ENCODE data around the gene AFDN. TPM values are rescaled to one million over a fixed set of nuclear protein-coding genes. Genes with fewer than 3 reads are reported as not detected.
A peak's percentile ranks its signal among the peaks of the same experiment; 100 is the strongest.

The AFDN gene
- total RNA-seq, 3 donors from 2014 or later: 93.1 to 292 (median 170) TPM

- no peak overlapping the region for H3K27ac ChIP-seq
- TF ChIP-seq POLR2AphosphoS5 (IDR thresholded peaks at IDR 0.05): no peak
- TF ChIP-seq CTCF (IDR thresholded peaks at IDR 0.05): no peak
- TF ChIP-seq POLR2A (IDR thresholded peaks at IDR 0.05): no peak
- H3K4me1 ChIP-seq: no peaks in the 10 kb centered on the region
- no peaks in the 10 kb centered on the region for H3K27me3 ChIP-seq
- no peak overlapping the region for H3K4me3 ChIP-seq
- intact Hi-C loops (cut with DNase I; ENCODE audit: low total_unique reads): no loop called here
- no peak for DNase-seq (ENCODE audit: low spot score in 2 of 2)
- H3K36me3 ChIP-seq: no peaks in the 10 kb centered on the region
- no peaks in the 10 kb centered on the region for H3K9me3 ChIP-seq
These were observed 177.3 kb downstream of the AFDN start for GRCh38 chr6:168004023-168004422.

GRCh38 chr6:168004945-168005344, 178.2 kb downstream of the AFDN start:
- Histone ChIP-seq H3K4me3 (no peak overlapping the region), H3K4me1 (no peaks in the 10 kb centered on the region), H3K9me3 (no peaks in the 10 kb centered on the region), H3K27me3 (no peaks in the 10 kb centered on the region), H3K36me3 (no peaks in the 10 kb centered on the region), H3K27ac (no peak overlapping the region)
- TF ChIP-seq CTCF (IDR thresholded peaks at IDR 0.05) (no peak), POLR2A (IDR thresholded peaks at IDR 0.05) (no peak), POLR2AphosphoS5 (IDR thresholded peaks at IDR 0.05) (no peak)
- DNase-seq (ENCODE audit: low spot score in 2 of 2): peak in 1 of 2 donors; percentile 3
- intact Hi-C loops (cut with DNase I; ENCODE audit: low total_unique reads): no loop called here

- intact Hi-C loops (cut with DNase I; ENCODE audit: low total_unique reads): no loop called here
- no peaks in the 10 kb centered on the region for H3K27me3 ChIP-seq
- H3K9me3 ChIP-seq: peaks cover 0 to 3% of the 10 kb centered on the region in 2 donors
- TF ChIP-seq POLR2AphosphoS5 (IDR thresholded peaks at IDR 0.05): no peak
- no peaks in the 10 kb centered on the region for H3K36me3 ChIP-seq
- no peak overlapping the region for H3K27ac ChIP-seq
- H3K4me3 ChIP-seq: no peak overlapping the region
- H3K4me1 ChIP-seq: no peaks in the 10 kb centered on the region
- no peak for DNase-seq (ENCODE audit: low spot score in 2 of 2)
These were observed 179.1 kb downstream of the AFDN start for GRCh38 chr6:168005796-168006195.

- no peaks in the 10 kb centered on the region for H3K36me3 ChIP-seq
- TF ChIP-seq POLR2AphosphoS5 (IDR thresholded peaks at IDR 0.05) (peak in 2 of 3 donors; percentile 23 to 57), CTCF (IDR thresholded peaks at IDR 0.05) (no peak)
- peaks cover 5 to 14% of the 10 kb centered on the region in 2 donors for H3K9me3 ChIP-seq
- peak overlapping the region; percentile 63 to 75 for H3K27ac ChIP-seq
- no peaks in the 10 kb centered on the region for H3K27me3 ChIP-seq
- H3K4me3 ChIP-seq: no peak overlapping the region
- intact Hi-C loops (cut with DNase I; ENCODE audit: low total_unique reads): no loop called here
- no peaks in the 10 kb centered on the region for H3K4me1 ChIP-seq
- DNase-seq (ENCODE audit: low spot score in 2 of 2): peak in 1 of 2 donors; percentile 76
These were observed 181.1 kb downstream of the AFDN start for GRCh38 chr6:168007592-168008338.

GRCh38 chr6:168009331-168009730, 182.6 kb downstream of the AFDN start:
- TF ChIP-seq POLR2A (IDR thresholded peaks at IDR 0.05) (no peak), POLR2AphosphoS5 (IDR thresholded peaks at IDR 0.05) (no peak), CTCF (IDR thresholded peaks at IDR 0.05) (no peak)
- H3K4me3 ChIP-seq: no peak overlapping the region
- DNase-seq (ENCODE audit: low spot score in 2 of 2): no peak
- no peaks in the 10 kb centered on the region for H3K27me3 ChIP-seq
- H3K36me3 ChIP-seq: no peaks in the 10 kb centered on the region
- peaks cover 5 to 14% of the 10 kb centered on the region in 2 donors for H3K9me3 ChIP-seq
- intact Hi-C loops (cut with DNase I; ENCODE audit: low total_unique reads): no loop called here
- H3K27ac ChIP-seq: no peak overlapping the region
- H3K4me1 ChIP-seq: no peaks in the 10 kb centered on the region
